ENCODE results near the gene ZXDC.
A peak's percentile ranks its signal among the peaks of the same experiment; 100 is the strongest.

Gene ZXDC

GRCh38 chr3:126467611-126467955 lies 8.1 kb downstream of the ZXDC start:
- FAIRE-seq, result no peak

DNA sequence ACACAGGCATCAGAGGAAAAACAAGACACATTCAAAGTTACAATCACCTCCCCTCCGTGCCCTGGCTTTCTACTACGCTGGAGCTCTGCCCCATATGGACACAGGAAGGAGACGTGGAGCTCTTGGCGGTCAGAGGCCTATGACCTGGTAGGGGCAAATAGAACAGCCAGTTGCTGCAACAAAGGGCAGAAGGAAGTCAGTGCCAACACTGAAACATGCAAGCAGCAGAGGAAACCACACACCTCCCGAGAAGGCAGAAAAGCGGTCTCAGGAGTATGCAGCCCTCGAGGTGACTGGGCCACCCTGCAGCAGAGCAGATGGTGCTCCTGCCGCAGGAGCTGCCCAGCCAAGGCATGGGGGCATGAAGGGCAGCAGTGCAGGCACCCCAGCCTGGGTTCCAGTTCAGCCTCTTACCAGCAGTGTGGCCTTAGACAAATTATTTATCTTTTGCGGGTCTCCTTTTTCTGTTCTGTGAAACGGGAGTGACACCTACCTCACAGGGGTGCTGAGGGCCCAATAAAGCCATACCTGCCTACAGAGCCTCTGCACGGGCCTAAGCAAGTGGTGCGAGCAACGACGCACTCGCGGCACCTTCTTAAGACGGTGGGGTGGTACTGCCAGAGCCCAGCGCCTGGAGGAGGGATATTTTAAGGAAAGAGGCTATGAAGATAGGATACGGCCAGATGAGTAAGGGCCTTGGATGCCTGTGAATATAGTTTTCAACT lies 8.6 kb downstream of the ZXDC start:
- DNase-seq (ENCODE audit: insufficient read length, low spot score) (no peak), FAIRE-seq (no peak)
- TF ChIP-seq TAF1 (IDR thresholded peaks at IDR 0.05; ENCODE audit: low read depth, low read length) (no peak), PAX5 (IDR thresholded peaks at IDR 0.05; ENCODE audit: insufficient read depth, low read length, severe bottlenecking) (no peak), SPI1 (IDR thresholded peaks at IDR 0.05; ENCODE audit: low read depth, low read length) (no peak), POU2F2 (IDR thresholded peaks at IDR 0.05; ENCODE audit: low read depth, low read length) (no peak)

More at GRCh38 chr3:126467611-126467955, 8.1 kb downstream of the ZXDC start:
- TF ChIP-seq POU2F2 (IDR thresholded peaks at IDR 0.05; ENCODE audit: low read depth, low read length) (no peak), TAF1 (IDR thresholded peaks at IDR 0.05; ENCODE audit: low read depth, low read length) (no peak)
- no peak for DNase-seq (ENCODE audit: insufficient read length, low spot score)

DNA sequence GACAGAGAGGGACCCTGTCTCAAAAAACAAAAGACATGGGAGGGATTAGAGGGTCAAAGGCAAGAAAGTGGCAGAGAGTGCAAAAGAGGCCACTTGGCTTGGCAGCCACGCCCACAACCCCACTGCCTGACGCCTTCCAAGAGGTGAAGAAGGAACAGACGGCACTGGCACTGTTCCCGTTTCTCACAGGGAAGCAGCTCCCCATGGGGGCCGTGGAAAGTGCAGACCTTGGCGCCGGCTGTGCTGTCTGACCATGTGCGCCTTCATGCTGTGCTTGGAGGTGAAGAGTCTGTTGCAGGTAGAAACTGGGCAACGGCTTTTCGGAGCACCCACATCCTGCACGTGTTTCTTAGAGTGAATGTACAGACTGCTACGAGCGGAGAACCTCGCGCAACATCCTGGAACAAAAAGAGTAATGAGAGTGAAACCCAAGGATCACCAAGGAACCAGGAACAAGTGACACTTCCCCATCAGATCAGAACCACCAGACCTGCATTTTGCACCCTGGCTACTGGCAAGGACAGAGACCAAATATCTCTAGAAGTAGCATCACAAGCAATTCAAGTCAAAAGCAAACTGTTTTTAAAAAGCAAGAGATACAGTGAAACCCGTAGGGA lies 9.7 kb downstream of the ZXDC start:
- TF ChIP-seq TAF1 (IDR thresholded peaks at IDR 0.05; ENCODE audit: low read depth, low read length), result no peak
- no peak for TF ChIP-seq POLR2AphosphoS5 (IDR thresholded peaks at IDR 0.05; ENCODE audit: low read depth, low read length)
- no peak for TF ChIP-seq POU2F2 (IDR thresholded peaks at IDR 0.05; ENCODE audit: low read depth, low read length)
- TF ChIP-seq SPI1 (IDR thresholded peaks at IDR 0.05; ENCODE audit: low read depth, low read length), result no peak
- TF ChIP-seq POLR2A (IDR thresholded peaks at IDR 0.05; ENCODE audit: low read depth, low read length), result no peak
- no peak for TF ChIP-seq PAX5 (IDR thresholded peaks at IDR 0.05; ENCODE audit: insufficient read depth, low read length, severe bottlenecking)
- DNase-seq (ENCODE audit: insufficient read length, low spot score) (no peak), FAIRE-seq (no peak)

- no peak for TF ChIP-seq POLR2A (IDR thresholded peaks at IDR 0.05; ENCODE audit: low read depth, low read length)
- no peak for TF ChIP-seq TAF1 (IDR thresholded peaks at IDR 0.05; ENCODE audit: low read depth, low read length)
- TF ChIP-seq PAX5 (IDR thresholded peaks at IDR 0.05; ENCODE audit: insufficient read depth, low read length, severe bottlenecking), result no peak
- TF ChIP-seq SPI1 (IDR thresholded peaks at IDR 0.05; ENCODE audit: low read depth, low read length), result no peak
- no peak for FAIRE-seq
- DNase-seq (ENCODE audit: insufficient read length, low spot score), result no peak
Observed at GRCh38 chr3:126464997-126465396, 10.7 kb downstream of the ZXDC start.

- TF ChIP-seq TAF1 (IDR thresholded peaks at IDR 0.05; ENCODE audit: low read depth, low read length) (no peak), SPI1 (IDR thresholded peaks at IDR 0.05; ENCODE audit: low read depth, low read length) (peak; percentile 85), POLR2A (IDR thresholded peaks at IDR 0.05; ENCODE audit: low read depth, low read length) (no peak)
- DNase-seq (ENCODE audit: insufficient read length, low spot score), result no peak
- FAIRE-seq, result no peak
Observed at GRCh38 chr3:126464494-126464893, 11.2 kb downstream of the ZXDC start.

- TF ChIP-seq TAF1 (IDR thresholded peaks at IDR 0.05; ENCODE audit: low read depth, low read length) (no peak), PAX5 (IDR thresholded peaks at IDR 0.05; ENCODE audit: insufficient read depth, low read length, severe bottlenecking) (no peak), POU2F2 (IDR thresholded peaks at IDR 0.05; ENCODE audit: low read depth, low read length) (no peak), SPI1 (IDR thresholded peaks at IDR 0.05; ENCODE audit: low read depth, low read length) (no peak), POLR2AphosphoS5 (IDR thresholded peaks at IDR 0.05; ENCODE audit: low read depth, low read length) (no peak), POLR2A (IDR thresholded peaks at IDR 0.05; ENCODE audit: low read depth, low read length) (no peak)
- FAIRE-seq (no peak), DNase-seq (ENCODE audit: insufficient read length, low spot score) (no peak)
Observed at GRCh38 chr3:126464093-126464492, 11.6 kb downstream of the ZXDC start.

GRCh38 chr3:126463521-126463920 lies 12.2 kb downstream of the ZXDC start:
- FAIRE-seq (no peak), DNase-seq (ENCODE audit: insufficient read length, low spot score) (no peak)
- TF ChIP-seq TAF1 (IDR thresholded peaks at IDR 0.05; ENCODE audit: low read depth, low read length) (no peak), SPI1 (IDR thresholded peaks at IDR 0.05; ENCODE audit: low read depth, low read length) (no peak), PAX5 (IDR thresholded peaks at IDR 0.05; ENCODE audit: insufficient read depth, low read length, severe bottlenecking) (no peak), POLR2A (IDR thresholded peaks at IDR 0.05; ENCODE audit: low read depth, low read length) (no peak), POU2F2 (IDR thresholded peaks at IDR 0.05; ENCODE audit: low read depth, low read length) (no peak), POLR2AphosphoS5 (IDR thresholded peaks at IDR 0.05; ENCODE audit: low read depth, low read length) (no peak)

- FAIRE-seq (no peak), DNase-seq (ENCODE audit: insufficient read length, low spot score) (no peak)
- no peak for TF ChIP-seq SPI1 (IDR thresholded peaks at IDR 0.05; ENCODE audit: low read depth, low read length)
- TF ChIP-seq PAX5 (IDR thresholded peaks at IDR 0.05; ENCODE audit: insufficient read depth, low read length, severe bottlenecking), result no peak
- TF ChIP-seq POU2F2 (IDR thresholded peaks at IDR 0.05; ENCODE audit: low read depth, low read length), result no peak
- TF ChIP-seq POLR2AphosphoS5 (IDR thresholded peaks at IDR 0.05; ENCODE audit: low read depth, low read length), result no peak
- no peak for TF ChIP-seq TAF1 (IDR thresholded peaks at IDR 0.05; ENCODE audit: low read depth, low read length)
- TF ChIP-seq POLR2A (IDR thresholded peaks at IDR 0.05; ENCODE audit: low read depth, low read length), result no peak
Observed at GRCh38 chr3:126461450-126462070, 14.1 kb downstream of the ZXDC start.

GRCh38 chr3:126460381-126460780 lies 15.3 kb downstream of the ZXDC start:
- DNase-seq (ENCODE audit: insufficient read length, low spot score) (no peak), FAIRE-seq (no peak)
- TF ChIP-seq POLR2A (IDR thresholded peaks at IDR 0.05; ENCODE audit: low read depth, low read length) (no peak), TAF1 (IDR thresholded peaks at IDR 0.05; ENCODE audit: low read depth, low read length) (no peak), POU2F2 (IDR thresholded peaks at IDR 0.05; ENCODE audit: low read depth, low read length) (no peak), SPI1 (IDR thresholded peaks at IDR 0.05; ENCODE audit: low read depth, low read length) (no peak), POLR2AphosphoS5 (IDR thresholded peaks at IDR 0.05; ENCODE audit: low read depth, low read length) (no peak), PAX5 (IDR thresholded peaks at IDR 0.05; ENCODE audit: insufficient read depth, low read length, severe bottlenecking) (no peak)

DNA sequence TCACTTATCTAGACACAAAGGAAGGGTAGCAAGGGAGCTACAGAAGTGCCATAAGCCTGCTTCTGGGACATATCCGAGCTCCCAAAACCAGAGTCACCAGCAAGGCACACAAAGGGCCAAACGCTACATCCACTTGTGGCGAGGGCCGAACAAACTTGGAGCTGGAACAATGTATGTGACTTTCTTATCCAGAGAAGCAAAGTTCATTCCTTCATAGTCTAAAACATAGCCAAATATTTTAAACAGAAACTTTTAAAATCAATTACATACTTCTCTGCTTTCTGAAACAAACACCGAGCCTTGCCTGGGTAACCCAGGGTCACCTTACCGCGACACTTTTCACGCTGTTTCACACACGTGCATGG lies 15.9 kb downstream of the ZXDC start:
- FAIRE-seq, result no peak
- no peak for DNase-seq (ENCODE audit: insufficient read length, low spot score)
- TF ChIP-seq SPI1 (IDR thresholded peaks at IDR 0.05; ENCODE audit: low read depth, low read length) (no peak), POU2F2 (IDR thresholded peaks at IDR 0.05; ENCODE audit: low read depth, low read length) (no peak), POLR2A (IDR thresholded peaks at IDR 0.05; ENCODE audit: low read depth, low read length) (no peak), TAF1 (IDR thresholded peaks at IDR 0.05; ENCODE audit: low read depth, low read length) (no peak), PAX5 (IDR thresholded peaks at IDR 0.05; ENCODE audit: insufficient read depth, low read length, severe bottlenecking) (no peak), POLR2AphosphoS5 (IDR thresholded peaks at IDR 0.05; ENCODE audit: low read depth, low read length) (no peak)

Measured in GM12891 (cell line).